Caco-2 (cell line): ENCODE results near the gene ATL1. TPM values are rescaled to one million over a fixed set of nuclear protein-coding genes. Genes with fewer than 3 reads are reported as not detected.

Source experiments
- BruUV-seq: library from RNA; stranded (reverse); fragments of 400-500 nt; replicated peaks from 2 replicates; lab custom pipeline; 2021; lab: Mats Ljungman, UMichigan
- CTCF ChIA-PET: fragments of 300-600 bp; sonication (Branson Sonifier 250); formaldehyde crosslinking; loops from one replicate; lab custom pipeline; 2022; ENCODE audit warnings: antibody characterized with exemption; lab: Charles Lee
- POLR2A ChIA-PET: fragments of 300-600 bp; sonication (Branson Sonifier 250); formaldehyde crosslinking; loops from one replicate; lab custom pipeline; 2022; ENCODE audit warnings: antibody characterized with exemption; lab: Charles Lee
- DNase-seq, 2 experiments: peaks; one replicate each; pipeline versions ENCODE4 v3.0.0 to v3.0.0-alpha.2; 2020 to 2022
- H3K27me3 ChIP-seq: replicated peaks from 2 replicates; pipeline ENCODE4 v1.6.0; 2011; ENCODE audit warnings: low read length; ENCODE audit not compliant: control insufficient read depth, insufficient read depth
- H3K36me3 ChIP-seq: 2 replicates; pipeline ENCODE4 v1.5.1; 2011; ENCODE audit warnings: low read length; ENCODE audit not compliant: control insufficient read depth, insufficient read depth
- H3K4me1 ChIP-seq: fragments of 250-450 bp; sonication (Bioruptor Pico); 2 replicates; pipeline ENCODE4 v1.5.1; 2020; ENCODE audit warnings: mild to moderate bottlenecking
- H3K4me3 ChIP-seq: 2 replicates; pipeline ENCODE4 v1.5.1; 2011; ENCODE audit warnings: low read depth, mild to moderate bottlenecking, control low read depth, low read length
- H3K9me3 ChIP-seq: fragments of 250-450 bp; sonication (Bioruptor Pico); 2 replicates; pipeline ENCODE4 v1.5.1; 2020; ENCODE audit warnings: mild to moderate bottlenecking, moderate library complexity
- H3K27ac Mint-ChIP-seq: one replicate; pipeline ENCODE4 v1.8.0; 2022; ENCODE audit warnings: mixed read lengths; ENCODE audit not compliant: unreplicated experiment
- H3K27me3 Mint-ChIP-seq: one replicate; pipeline ENCODE4 v1.8.0; 2022; ENCODE audit warnings: mixed read lengths; ENCODE audit not compliant: insufficient read depth, unreplicated experiment
- H3K36me3 Mint-ChIP-seq: one replicate; pipeline ENCODE4 v1.8.0; 2022; ENCODE audit warnings: mild to moderate bottlenecking, mixed read lengths; ENCODE audit not compliant: insufficient read depth, unreplicated experiment
- H3K4me1 Mint-ChIP-seq: one replicate; pipeline ENCODE4 v1.8.0; 2022; ENCODE audit warnings: low read depth, mixed read lengths; ENCODE audit not compliant: unreplicated experiment
- H3K4me3 Mint-ChIP-seq: one replicate; pipeline ENCODE4 v1.8.0; 2022; ENCODE audit warnings: mild to moderate bottlenecking, moderate library complexity, mixed read lengths; ENCODE audit not compliant: unreplicated experiment
- H3K9me3 Mint-ChIP-seq: one replicate; pipeline ENCODE4 v1.8.0; 2022; ENCODE audit warnings: mixed read lengths; ENCODE audit not compliant: unreplicated experiment
- CTCF ChIP-seq, 2 experiments: fragments of 200-600 bp in 1 of 2; IDR thresholded peaks; 1 replicate in 1 of 2; 2 replicates in 1 of 2; pipeline versions ENCODE4 v1.5.1 to v1.8.0; 2011 to 2022; ENCODE audit warnings: antibody characterized with exemption in 1 of 2, control low read depth in 1 of 2, inconsistent platforms in 1 of 2, low read depth in 1 of 2, low read length in 1 of 2, mild to moderate bottlenecking in 1 of 2, moderate library complexity in 1 of 2; ENCODE audit not compliant: insufficient read depth in 1 of 2, severe bottlenecking in 1 of 2, unreplicated experiment in 1 of 2
- intact Hi-C: fragments of 100-400 bp; cut with micrococcal nuclease; formaldehyde crosslinking; loops from one replicate; pipeline ENCODE4 v1.10.0; 2022; ENCODE audit not compliant: unreplicated experiment
- total RNA-seq: library from RNA; stranded (reverse); gene quantifications from 2 replicates; pipeline ENCODE4 v1.2.3, GENCODE V29; 2022

The ATL1 gene
- total RNA-seq, 1 experiment from 2014 or later: 1.1 TPM

- no peak for DNase-seq
- H3K36me3 Mint-ChIP-seq: no peaks in the 10 kb centered on the region
- H3K27me3 ChIP-seq: no peaks in the 10 kb centered on the region; the same call in 1 of the 2 replicates
- no peaks in the 10 kb centered on the region for H3K9me3 Mint-ChIP-seq
- H3K4me1 Mint-ChIP-seq: no peaks in the 10 kb centered on the region
- H3K9me3 ChIP-seq: no peaks in the 10 kb centered on the region
- H3K4me3 ChIP-seq: no peak overlapping the region
- ChIA-PET CTCF (no interaction called here), POLR2A (no interaction called here)
- BruUV-seq: no TSS peak
- intact Hi-C loops: no loop called here
- H3K36me3 ChIP-seq: no peaks in the 10 kb centered on the region
- peaks cover 10% of the 10 kb centered on the region for H3K27me3 Mint-ChIP-seq
- H3K4me3 Mint-ChIP-seq: no peak overlapping the region
- no peak overlapping the region for H3K27ac Mint-ChIP-seq
- no peaks in the 10 kb centered on the region for H3K4me1 ChIP-seq
- no peak for TF ChIP-seq CTCF (IDR thresholded peaks at IDR 0.05; ENCODE audit: insufficient read depth in 1 of 2, low read depth in 1 of 2, low read length in 1 of 2, severe bottlenecking in 1 of 2, unreplicated experiment in 1 of 2)
Observed at GRCh38 chr14:50590464-50590863, 30.5 kb downstream of the ATL1 start.

- Mint-ChIP-seq H3K4me3 (no peak overlapping the region), H3K27me3 (peaks cover 7% of the 10 kb centered on the region), H3K36me3 (no peaks in the 10 kb centered on the region), H3K4me1 (peaks cover 4% of the 10 kb centered on the region), H3K9me3 (no peaks in the 10 kb centered on the region), H3K27ac (no peak overlapping the region)
- Histone ChIP-seq H3K36me3 (no peaks in the 10 kb centered on the region), H3K4me3 (no peak overlapping the region), H3K27me3 (no peaks in the 10 kb centered on the region; the same call in 1 of the 2 replicates), H3K4me1 (no peaks in the 10 kb centered on the region), H3K9me3 (no peaks in the 10 kb centered on the region)
- no peak for TF ChIP-seq CTCF (IDR thresholded peaks at IDR 0.05; ENCODE audit: insufficient read depth in 1 of 2, low read depth in 1 of 2, low read length in 1 of 2, severe bottlenecking in 1 of 2, unreplicated experiment in 1 of 2)
- intact Hi-C loops: no loop called here
- no peak for DNase-seq
- CTCF ChIA-PET: interaction anchor here (0.7 kb wide), 1 partner anchor 274 kb away, joined by 4 read pairs; no protein-coding TSS in a partner anchor
- POLR2A ChIA-PET: no interaction called here
- no TSS peak for BruUV-seq
Observed at GRCh38 chr14:50594577-50595316, 34.8 kb downstream of the ATL1 start.

GRCh38 chr14:50598765-50599164 is 38.8 kb downstream of the ATL1 start:
- ChIA-PET POLR2A (no interaction called here), CTCF (interaction anchor here (0.9 kb wide), 1 partner anchor 174 kb away, joined by 3 read pairs; no protein-coding TSS in a partner anchor)
- DNase-seq: no peak
- no peak for TF ChIP-seq CTCF (IDR thresholded peaks at IDR 0.05; ENCODE audit: insufficient read depth in 1 of 2, low read depth in 1 of 2, low read length in 1 of 2, severe bottlenecking in 1 of 2, unreplicated experiment in 1 of 2)
- BruUV-seq: no TSS peak
- Histone ChIP-seq H3K4me3 (no peak overlapping the region), H3K4me1 (no peaks in the 10 kb centered on the region), H3K36me3 (no peaks in the 10 kb centered on the region), H3K9me3 (no peaks in the 10 kb centered on the region), H3K27me3 (no peaks in the 10 kb centered on the region)
- Mint-ChIP-seq H3K4me3 (no peak overlapping the region), H3K4me1 (peaks cover 9% of the 10 kb centered on the region), H3K27ac (no peak overlapping the region), H3K9me3 (no peaks in the 10 kb centered on the region), H3K36me3 (no peaks in the 10 kb centered on the region), H3K27me3 (no peaks in the 10 kb centered on the region)
- intact Hi-C loops: no loop called here
